B cell (primary cell): ENCODE results near the gene CMC1.

Experiments used
- CTCF ChIP-seq: fragments of 200-600 bp; IDR thresholded peaks from one replicate; pipeline ENCODE4 v1.8.0; 2022; ENCODE audit warnings: antibody characterized with exemption, mild to moderate bottlenecking
- EZH2 ChIP-seq: IDR thresholded peaks from 2 replicates; pipeline ENCODE4 v1.6.1; 2012; ENCODE audit warnings: borderline replicate concordance, low read depth, mild to moderate bottlenecking, moderate library complexity, low read length; ENCODE audit not compliant: insufficient read depth, poor library complexity, severe bottlenecking

- TF ChIP-seq CTCF (no peak), EZH2 (no peak)
Observed at GRCh38 chr3:28218917-28219198, 22.6 kb upstream of the CMC1 start.
